ENCODE data around the gene GPR78. TPM values are rescaled to one million over a fixed set of nuclear protein-coding genes. Genes with fewer than 3 reads are reported as not detected.

GPR78 gene
- total RNA-seq, 2 experiments from 2014 or later = not detected

- ChIA-PET POLR2A (no interaction called here), CTCF (no interaction called here)
- Histone ChIP-seq H3K4me1 (ENCODE audit: insufficient read depth, low read length) (no peaks in the 10 kb centered on the region), H3K27ac (ENCODE audit: low read depth in 1 of 2, low read length in 2 of 2) (no peak overlapping the region), H3K9me3 (ENCODE audit: control insufficient read depth in 1 of 2, insufficient read depth in 1 of 2, low read length in 2 of 2) (peaks cover 0 to 22% of the 10 kb centered on the region in 2 experiments), H3K4me3 (ENCODE audit: low read length) (no peak overlapping the region), H3K27me3 (ENCODE audit: control insufficient read depth in 1 of 2, insufficient read depth in 2 of 2, low read length in 2 of 2) (peaks cover 6 to 11% of the 10 kb centered on the region in 2 experiments), H3K36me3 (ENCODE audit: insufficient read depth, low read length) (no peaks in the 10 kb centered on the region)
- Mint-ChIP-seq H3K4me3 (no peak overlapping the region), H3K4me1 (ENCODE audit: low read depth) (no peaks in the 10 kb centered on the region), H3K27ac (no peak overlapping the region), H3K9me3 (no peaks in the 10 kb centered on the region), H3K27me3 (peaks cover 42% of the 10 kb centered on the region), H3K36me3 (ENCODE audit: low read depth) (no peaks in the 10 kb centered on the region)
- intact Hi-C loops (cut with DNase I, micrococcal nuclease) = no loop called here
- TF ChIP-seq CTCF (IDR thresholded peaks at IDR 0.05) = no peak
- peak in 1 of 14 experiments; percentile 20 for DNase-seq
- ATAC-seq (ENCODE audit: poor library complexity) = no peak
Observed at GRCh38 chr4:8585721-8586212, 5.6 kb downstream of the GPR78 start.

- Mint-ChIP-seq H3K27ac (no peak overlapping the region), H3K9me3 (no peaks in the 10 kb centered on the region), H3K4me3 (no peak overlapping the region), H3K4me1 (ENCODE audit: low read depth) (no peaks in the 10 kb centered on the region), H3K27me3 (peaks cover 46% of the 10 kb centered on the region), H3K36me3 (ENCODE audit: low read depth) (no peaks in the 10 kb centered on the region)
- Histone ChIP-seq H3K9me3 (ENCODE audit: control insufficient read depth in 1 of 2, insufficient read depth in 1 of 2, low read length in 2 of 2) (peaks cover 0 to 21% of the 10 kb centered on the region in 2 experiments), H3K27ac (ENCODE audit: low read depth in 1 of 2, low read length in 2 of 2) (no peak overlapping the region), H3K4me3 (ENCODE audit: low read length) (no peak overlapping the region), H3K4me1 (ENCODE audit: insufficient read depth, low read length) (no peaks in the 10 kb centered on the region), H3K36me3 (ENCODE audit: insufficient read depth, low read length) (no peaks in the 10 kb centered on the region), H3K27me3 (ENCODE audit: control insufficient read depth in 1 of 2, insufficient read depth in 2 of 2, low read length in 2 of 2) (peaks cover 9 to 16% of the 10 kb centered on the region in 2 experiments)
- intact Hi-C loops (cut with DNase I, micrococcal nuclease) = no loop called here
- CTCF ChIA-PET = no interaction called here
- ATAC-seq (ENCODE audit: poor library complexity) (no peak), DNase-seq (peak in 1 of 14 experiments; percentile 2)
- POLR2A ChIA-PET = no interaction called here
- no peak for TF ChIP-seq CTCF (IDR thresholded peaks at IDR 0.05)
Observed at GRCh38 chr4:8586246-8586645, 6.1 kb downstream of the GPR78 start.

GRCh38 chr4:8586671-8587468 is 6.7 kb downstream of the GPR78 start:
- H3K27ac ChIP-seq (ENCODE audit: low read depth in 1 of 2, low read length in 2 of 2) = no peak overlapping the region
- CTCF ChIA-PET = no interaction called here
- H3K9me3 Mint-ChIP-seq = no peaks in the 10 kb centered on the region
- no peak for ATAC-seq (ENCODE audit: poor library complexity)
- H3K4me1 Mint-ChIP-seq (ENCODE audit: low read depth) = no peaks in the 10 kb centered on the region
- no peaks in the 10 kb centered on the region for H3K36me3 Mint-ChIP-seq (ENCODE audit: low read depth)
- intact Hi-C loops (cut with DNase I, micrococcal nuclease) = no loop called here
- H3K27me3 Mint-ChIP-seq = peaks cover 52% of the 10 kb centered on the region
- H3K27me3 ChIP-seq (ENCODE audit: control insufficient read depth in 1 of 2, insufficient read depth in 2 of 2, low read length in 2 of 2) = peaks cover 8 to 22% of the 10 kb centered on the region in 2 experiments
- POLR2A ChIA-PET = no interaction called here
- peaks cover 0 to 15% of the 10 kb centered on the region in 2 experiments for H3K9me3 ChIP-seq (ENCODE audit: control insufficient read depth in 1 of 2, insufficient read depth in 1 of 2, low read length in 2 of 2)
- H3K4me3 Mint-ChIP-seq = no peak overlapping the region
- no peak overlapping the region for H3K4me3 ChIP-seq (ENCODE audit: low read length)
- no peaks in the 10 kb centered on the region for H3K4me1 ChIP-seq (ENCODE audit: insufficient read depth, low read length)
- no peak for TF ChIP-seq CTCF (IDR thresholded peaks at IDR 0.05)
- no peaks in the 10 kb centered on the region for H3K36me3 ChIP-seq (ENCODE audit: insufficient read depth, low read length)
- H3K27ac Mint-ChIP-seq = no peak overlapping the region
- DNase-seq = peak in 1 of 14 experiments; percentile 25

All from CD4-positive, alpha-beta T cell (primary cell).